Skeletal muscle cell (primary cell): ENCODE results near the gene GALNT9.

Experiments
- DNase-seq: peaks from one replicate; pipeline ENCODE4 v3.0.0-alpha.2; 2010; ENCODE audit warnings: low read depth
- H3K4me3 ChIP-seq: 2 replicates; pipeline ENCODE4 v1.5.1; 2011; ENCODE audit warnings: low read depth, mild to moderate bottlenecking, control low read depth, low read length, moderate library complexity

GALNT9 gene

GRCh38 chr12:132285991-132286681, 43.3 kb downstream of the GALNT9 start:
- DNase-seq, result no peak
- no peak overlapping the region for H3K4me3 ChIP-seq

- no peak for DNase-seq
- no peak overlapping the region for H3K4me3 ChIP-seq
Measured at GRCh38 chr12:132284827-132285741, 44.3 kb downstream of the GALNT9 start.

GRCh38 chr12:132284071-132284826, 45.1 kb downstream of the GALNT9 start:
- no peak overlapping the region for H3K4me3 ChIP-seq
- no peak for DNase-seq

GRCh38 chr12:132282950-132283771, 46.2 kb downstream of the GALNT9 start:
- no peak for DNase-seq
- H3K4me3 ChIP-seq, result no peak overlapping the region

- DNase-seq, result no peak
- H3K4me3 ChIP-seq, result no peak overlapping the region
Measured at GRCh38 chr12:132282031-132282949, 47.1 kb downstream of the GALNT9 start.

GRCh38 chr12:132281038-132281437, 48.4 kb downstream of the GALNT9 start:
- DNase-seq, result no peak
- H3K4me3 ChIP-seq, result no peak overlapping the region

GRCh38 chr12:132280406-132280805, 49.0 kb downstream of the GALNT9 start:
- no peak for DNase-seq

GRCh38 chr12:132279930-132280329, 49.5 kb downstream of the GALNT9 start:
- DNase-seq, result no peak
- H3K4me3 ChIP-seq, result no peak overlapping the region

More at GRCh38 chr12:132280406-132280805, 49.0 kb downstream of the GALNT9 start:
- H3K4me3 ChIP-seq, result no peak overlapping the region

GRCh38 chr12:132279184-132279889, 50.1 kb downstream of the GALNT9 start:
- no peak for DNase-seq

GRCh38 chr12:132278401-132279183, 50.8 kb downstream of the GALNT9 start:
- no peak for DNase-seq

More at GRCh38 chr12:132279184-132279889, 50.1 kb downstream of the GALNT9 start:
- no peak overlapping the region for H3K4me3 ChIP-seq

GRCh38 chr12:132277949-132278348, 51.4 kb downstream of the GALNT9 start:
- H3K4me3 ChIP-seq, result no peak overlapping the region
- no peak for DNase-seq

More at GRCh38 chr12:132278401-132279183, 50.8 kb downstream of the GALNT9 start:
- H3K4me3 ChIP-seq, result no peak overlapping the region

GRCh38 chr12:132277374-132277941, 51.9 kb downstream of the GALNT9 start:
- DNase-seq, result no peak
- H3K4me3 ChIP-seq, result no peak overlapping the region

GRCh38 chr12:132276827-132277373, 52.5 kb downstream of the GALNT9 start:
- H3K4me3 ChIP-seq, result no peak overlapping the region
- no peak for DNase-seq

- no peak for DNase-seq
- H3K4me3 ChIP-seq, result no peak overlapping the region
Measured at GRCh38 chr12:132276066-132276826, 53.1 kb downstream of the GALNT9 start.

- DNase-seq, result no peak
- no peak overlapping the region for H3K4me3 ChIP-seq
Measured at GRCh38 chr12:132275631-132276030, 53.8 kb downstream of the GALNT9 start.
